Breast epithelium (tissue), 4 donors: ENCODE results near the gene NEK10. TPM values are rescaled to one million over a fixed set of nuclear protein-coding genes. Genes with fewer than 3 reads are reported as not detected.
A peak's percentile ranks its signal among the peaks of the same experiment; 100 is the strongest.

Experiments used
- DNase-seq, 2 donors: peaks; one replicate each; pipeline ENCODE4 v3.0.0-alpha.2; 2019; ENCODE audit warnings: low spot score in 2 of 2
- H3K27ac ChIP-seq, 2 donors: fragments of 200-600 bp; sonication (generic) in 1 of 2; one replicate each; pipeline ENCODE4 v1.5.1; 2016 to 2019; ENCODE audit warnings: mild to moderate bottlenecking in 1 of 2
- H3K27me3 ChIP-seq, 2 donors: fragments of 200-600 bp; sonication (generic) in 1 of 2; one replicate each; pipeline versions ENCODE4 v1.5.1 to v1.6.0; 2017 to 2019; ENCODE audit warnings: control low read depth in 1 of 2, mild to moderate bottlenecking in 1 of 2
- H3K36me3 ChIP-seq: fragments of 200-600 bp; one replicate; pipeline ENCODE4 v1.5.1; 2019
- H3K4me1 ChIP-seq, 2 donors: fragments of 200-600 bp; sonication (generic); one replicate each; pipeline ENCODE4 v1.5.1; 2016 to 2019; ENCODE audit warnings: control low read depth in 1 of 2
- H3K4me3 ChIP-seq, 3 donors: fragments of 200-600 bp; sonication (generic); 1 replicate in 2 of 3; 2 replicates in 1 of 3; pipeline ENCODE4 v1.5.1; 2016 to 2019; ENCODE audit warnings: mild to moderate bottlenecking in 3 of 3, moderate library complexity in 2 of 3
- H3K9me3 ChIP-seq, 2 donors: fragments of 200-600 bp; sonication (generic) in 1 of 2; one replicate each; pipeline ENCODE4 v1.5.1; 2016 to 2019; ENCODE audit warnings: control low read depth in 1 of 2
- CTCF ChIP-seq, 3 donors: fragments of 450-650 bp; IDR thresholded peaks; one replicate each; pipeline ENCODE4 v1.5.1; 2016 to 2017; ENCODE audit warnings: antibody characterized with exemption in 3 of 3, mild to moderate bottlenecking in 3 of 3, moderate library complexity in 3 of 3
- POLR2A ChIP-seq: fragments of 450-650 bp; IDR thresholded peaks from one replicate; pipeline ENCODE4 v1.6.1; 2016; ENCODE audit warnings: antibody characterized with exemption, mild to moderate bottlenecking, moderate library complexity
- POLR2AphosphoS5 ChIP-seq, 3 donors: sonication (generic); formaldehyde crosslinking; IDR thresholded peaks; one replicate each; pipeline ENCODE4 v1.6.1; 2017; ENCODE audit warnings: antibody characterized with exemption in 3 of 3
- intact Hi-C: fragments of 100-400 bp; cut with DNase I; formaldehyde crosslinking; loops from one replicate; pipeline ENCODE4 v1.15.1; 2023; ENCODE audit warnings: low total_unique reads
- total RNA-seq, 3 donors: library from RNA; depleted of rRNA; stranded (reverse); fragments of >200 nt; gene quantifications; one replicate each; pipeline ENCODE4 v1.1.0, GENCODE V29; 2016

The NEK10 gene
- total RNA-seq, 3 donors from 2014 or later = 0.96 to 246 (median 48.4) TPM

DNA sequence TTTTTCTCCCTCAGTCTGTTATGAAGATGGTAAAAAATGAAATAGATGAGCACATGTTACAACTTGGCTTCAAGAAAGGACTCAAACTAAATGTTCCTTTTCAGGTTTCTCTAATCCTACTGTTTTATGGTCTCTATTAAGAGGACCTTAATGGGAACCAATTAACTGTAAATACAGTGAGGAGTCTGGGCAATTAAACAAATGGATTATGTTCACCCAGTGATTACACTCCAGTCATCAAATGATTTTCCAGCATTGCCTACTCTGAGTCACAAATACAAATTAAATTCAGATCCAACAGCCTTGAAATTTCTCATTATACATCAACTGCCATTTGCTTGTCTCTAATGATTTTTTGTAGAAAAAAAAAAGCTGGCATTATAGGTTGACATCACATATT lies 129.2 kb downstream of the NEK10 start:
- intact Hi-C loops = no loop called here
- Histone ChIP-seq H3K36me3 (no peaks in the 10 kb centered on the region), H3K4me3 (no peak overlapping the region), H3K27me3 (no peaks in the 10 kb centered on the region), H3K4me1 (no peaks in the 10 kb centered on the region), H3K27ac (no peak overlapping the region), H3K9me3 (peaks cover 24 to 38% of the 10 kb centered on the region in 2 donors)
- no peak for DNase-seq
- TF ChIP-seq POLR2A = no peak
- TF ChIP-seq CTCF (IDR thresholded peaks at IDR 0.05) = no peak
- TF ChIP-seq POLR2AphosphoS5 (IDR thresholded peaks at IDR 0.05) = no peak

DNA sequence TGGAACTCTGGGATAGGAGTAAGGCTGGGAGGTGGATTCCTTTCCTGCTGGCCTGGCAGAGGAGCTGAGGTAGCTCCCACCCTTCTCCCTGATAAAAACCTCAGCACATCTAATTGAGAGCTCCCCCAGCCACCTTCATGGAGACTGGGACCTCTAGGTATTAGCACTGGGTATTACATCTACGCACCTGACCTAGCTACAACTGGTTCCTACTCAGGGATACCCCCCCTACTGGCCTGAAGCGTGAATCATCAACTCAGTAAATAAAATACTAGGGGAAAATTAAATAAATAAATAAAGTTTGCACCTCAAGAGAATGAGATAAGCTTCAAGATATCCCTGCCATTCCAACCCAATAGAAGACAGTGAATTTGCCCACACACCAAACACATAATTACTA lies 140.4 kb downstream of the NEK10 start:
- peaks cover 0 to 15% of the 10 kb centered on the region in 2 donors for H3K9me3 ChIP-seq

GRCh38 chr3:27224197-27224596 lies 145.0 kb downstream of the NEK10 start:
- DNase-seq = peak in 1 of 2 donors; percentile 78
- Histone ChIP-seq H3K27ac (no peak overlapping the region), H3K4me1 (no peaks in the 10 kb centered on the region), H3K9me3 (no peaks in the 10 kb centered on the region), H3K27me3 (no peaks in the 10 kb centered on the region), H3K4me3 (no peak overlapping the region), H3K36me3 (no peaks in the 10 kb centered on the region)
- intact Hi-C loops = no loop called here
- no peak for TF ChIP-seq CTCF (IDR thresholded peaks at IDR 0.05)
- no peak for TF ChIP-seq POLR2AphosphoS5 (IDR thresholded peaks at IDR 0.05)
- TF ChIP-seq POLR2A = no peak

More for the DNA sequence above, 140.4 kb downstream of the NEK10 start:
- no peaks in the 10 kb centered on the region for H3K36me3 ChIP-seq
- TF ChIP-seq POLR2A (no peak), POLR2AphosphoS5 (IDR thresholded peaks at IDR 0.05) (no peak), CTCF (IDR thresholded peaks at IDR 0.05) (no peak)
- intact Hi-C loops = no loop called here
- H3K27ac ChIP-seq = no peak overlapping the region
- H3K27me3 ChIP-seq = no peaks in the 10 kb centered on the region
- H3K4me1 ChIP-seq = no peaks in the 10 kb centered on the region
- DNase-seq = no peak
- H3K4me3 ChIP-seq = no peak overlapping the region

DNA sequence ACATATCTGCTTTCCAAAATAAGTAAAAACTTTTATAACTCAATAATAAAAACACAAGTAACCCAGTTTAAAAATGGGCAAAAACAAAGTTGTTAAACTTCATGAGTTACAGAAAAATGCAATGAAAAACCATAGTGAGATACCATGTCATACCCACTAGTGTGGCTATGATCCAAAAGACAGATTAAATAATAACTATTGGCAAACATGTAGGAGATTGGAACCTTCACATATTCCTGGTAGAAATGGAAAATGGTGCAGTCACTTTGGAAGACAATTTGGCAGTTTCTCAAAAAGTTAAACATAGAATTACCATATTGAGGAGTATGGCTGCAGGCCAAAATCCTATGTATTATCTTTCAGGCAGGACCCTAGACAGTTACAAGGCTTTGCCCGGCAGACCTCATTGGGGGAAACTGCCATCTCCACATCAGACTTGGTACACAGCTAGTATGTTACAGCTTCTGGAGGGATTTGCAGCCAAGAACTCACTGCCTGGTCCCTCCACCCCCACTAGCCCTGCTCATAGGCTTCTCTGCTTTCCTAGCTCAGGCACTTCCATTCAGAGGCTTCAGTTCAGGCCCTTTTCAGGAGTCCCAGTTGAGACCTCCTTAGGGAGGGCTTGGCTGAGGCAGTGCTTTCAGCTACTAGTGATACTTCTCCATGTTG lies 147.8 kb downstream of the NEK10 start:
- Histone ChIP-seq H3K4me3 (no peak overlapping the region), H3K36me3 (no peaks in the 10 kb centered on the region), H3K27ac (no peak overlapping the region), H3K4me1 (no peaks in the 10 kb centered on the region), H3K9me3 (no peaks in the 10 kb centered on the region), H3K27me3 (no peaks in the 10 kb centered on the region)
- intact Hi-C loops = no loop called here
- TF ChIP-seq POLR2AphosphoS5 (IDR thresholded peaks at IDR 0.05) (no peak), POLR2A (no peak), CTCF (IDR thresholded peaks at IDR 0.05) (no peak)
- no peak for DNase-seq

DNA sequence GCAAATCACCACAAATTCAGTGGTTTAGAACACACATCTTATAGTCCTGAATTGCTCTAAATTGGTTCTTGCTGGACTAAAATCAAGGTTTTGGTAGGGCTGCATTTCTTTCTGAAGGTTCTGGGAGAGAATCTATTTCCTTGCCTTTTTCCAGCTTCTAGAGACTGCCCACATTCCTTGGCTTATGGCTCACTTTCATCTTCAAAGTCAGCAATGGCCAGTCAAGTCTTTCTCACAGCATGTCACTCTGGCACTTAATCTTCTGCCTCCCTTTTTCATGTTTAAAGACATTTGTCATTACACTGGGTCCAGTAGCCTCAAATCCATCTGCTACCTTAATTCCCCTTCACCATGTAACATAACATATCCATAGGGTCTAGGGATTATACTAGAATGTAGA lies 149.0 kb downstream of the NEK10 start:
- Histone ChIP-seq H3K27ac (no peak overlapping the region), H3K27me3 (no peaks in the 10 kb centered on the region), H3K36me3 (no peaks in the 10 kb centered on the region), H3K4me1 (no peaks in the 10 kb centered on the region), H3K4me3 (no peak overlapping the region), H3K9me3 (no peaks in the 10 kb centered on the region)
- DNase-seq = no peak
- TF ChIP-seq CTCF (IDR thresholded peaks at IDR 0.05) (no peak), POLR2AphosphoS5 (IDR thresholded peaks at IDR 0.05) (no peak), POLR2A (no peak)
- intact Hi-C loops = no loop called here
